HCT116 (cell line): ENCODE measurements around the gene MSRB3.

Experiments
- ELF1 ChIP-seq: IDR thresholded peaks from 2 replicates; pipeline ENCODE4 v1.6.1; 2012; ENCODE audit warnings: low read depth, borderline replicate concordance
- EZH2 ChIP-seq: fragments of 200-600 bp; sonication (generic); IDR thresholded peaks from 2 replicates; pipeline ENCODE4 v1.6.1; 2017; ENCODE audit warnings: antibody characterized with exemption, mixed run types
- POLR2AphosphoS5 ChIP-seq: IDR thresholded peaks from 2 replicates; pipeline ENCODE4 v1.6.1; 2011; ENCODE audit warnings: mild to moderate bottlenecking, low read depth, low read length, moderate library complexity
- SIN3A ChIP-seq: IDR thresholded peaks from 2 replicates; pipeline ENCODE4 v1.6.1; 2012; ENCODE audit warnings: low read depth
- TF ChIP-seq, protein P1 (sequence below): IDR thresholded peaks from 2 replicates; pipeline ENCODE4 v1.6.1; 2012; ENCODE audit warnings: low read depth
- TF ChIP-seq, protein P2 (sequence below), 3 experiments: fragments of 200-600 bp in 1 of 3; sonication (generic) in 1 of 3; IDR thresholded peaks in 2 of 3; conservative IDR thresholded peaks in 1 of 3; 2 replicates each; pipeline ENCODE4 v1.5.1; 2012 to 2017; ENCODE audit warnings: low read depth in 2 of 3, low read length in 2 of 3, antibody characterized with exemption in 1 of 3, borderline replicate concordance in 1 of 3, control low read depth in 1 of 3, mild to moderate bottlenecking in 1 of 3, mixed read lengths in 1 of 3, mixed run types in 1 of 3, moderate library complexity in 1 of 3; ENCODE audit not compliant: insufficient read depth in 1 of 3
- TF ChIP-seq, protein P3 (sequence below): IDR thresholded peaks from 2 replicates; pipeline ENCODE4 v1.6.1; 2011; ENCODE audit warnings: mild to moderate bottlenecking, low read length, moderate library complexity; ENCODE audit not compliant: insufficient replicate concordance; ENCODE audit errors: extremely low read depth

DNA sequence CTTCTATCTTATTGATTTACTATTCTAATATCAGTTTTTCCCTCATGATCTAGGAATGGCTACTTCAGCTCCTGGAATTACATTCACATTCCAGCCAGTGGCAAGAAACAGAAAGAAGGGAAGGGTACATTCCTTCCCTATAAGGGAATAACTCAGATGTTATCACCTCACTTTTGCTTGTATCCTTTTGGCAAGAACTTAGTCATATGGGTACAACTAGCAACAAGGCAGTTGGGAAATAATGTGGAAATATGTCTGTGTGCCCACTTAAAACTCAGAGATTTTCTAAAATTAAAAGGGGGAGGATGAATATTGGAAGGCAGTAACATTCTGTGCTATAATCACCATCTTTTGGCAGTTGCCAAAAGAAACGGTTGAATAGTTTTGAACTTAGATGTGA is 85.6 kb downstream of the MSRB3 start:
- TF ChIP-seq, protein P1, sequence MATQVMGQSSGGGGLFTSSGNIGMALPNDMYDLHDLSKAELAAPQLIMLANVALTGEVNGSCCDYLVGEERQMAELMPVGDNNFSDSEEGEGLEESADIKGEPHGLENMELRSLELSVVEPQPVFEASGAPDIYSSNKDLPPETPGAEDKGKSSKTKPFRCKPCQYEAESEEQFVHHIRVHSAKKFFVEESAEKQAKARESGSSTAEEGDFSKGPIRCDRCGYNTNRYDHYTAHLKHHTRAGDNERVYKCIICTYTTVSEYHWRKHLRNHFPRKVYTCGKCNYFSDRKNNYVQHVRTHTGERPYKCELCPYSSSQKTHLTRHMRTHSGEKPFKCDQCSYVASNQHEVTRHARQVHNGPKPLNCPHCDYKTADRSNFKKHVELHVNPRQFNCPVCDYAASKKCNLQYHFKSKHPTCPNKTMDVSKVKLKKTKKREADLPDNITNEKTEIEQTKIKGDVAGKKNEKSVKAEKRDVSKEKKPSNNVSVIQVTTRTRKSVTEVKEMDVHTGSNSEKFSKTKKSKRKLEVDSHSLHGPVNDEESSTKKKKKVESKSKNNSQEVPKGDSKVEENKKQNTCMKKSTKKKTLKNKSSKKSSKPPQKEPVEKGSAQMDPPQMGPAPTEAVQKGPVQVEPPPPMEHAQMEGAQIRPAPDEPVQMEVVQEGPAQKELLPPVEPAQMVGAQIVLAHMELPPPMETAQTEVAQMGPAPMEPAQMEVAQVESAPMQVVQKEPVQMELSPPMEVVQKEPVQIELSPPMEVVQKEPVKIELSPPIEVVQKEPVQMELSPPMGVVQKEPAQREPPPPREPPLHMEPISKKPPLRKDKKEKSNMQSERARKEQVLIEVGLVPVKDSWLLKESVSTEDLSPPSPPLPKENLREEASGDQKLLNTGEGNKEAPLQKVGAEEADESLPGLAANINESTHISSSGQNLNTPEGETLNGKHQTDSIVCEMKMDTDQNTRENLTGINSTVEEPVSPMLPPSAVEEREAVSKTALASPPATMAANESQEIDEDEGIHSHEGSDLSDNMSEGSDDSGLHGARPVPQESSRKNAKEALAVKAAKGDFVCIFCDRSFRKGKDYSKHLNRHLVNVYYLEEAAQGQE, result no peak
- TF ChIP-seq, protein P2, sequence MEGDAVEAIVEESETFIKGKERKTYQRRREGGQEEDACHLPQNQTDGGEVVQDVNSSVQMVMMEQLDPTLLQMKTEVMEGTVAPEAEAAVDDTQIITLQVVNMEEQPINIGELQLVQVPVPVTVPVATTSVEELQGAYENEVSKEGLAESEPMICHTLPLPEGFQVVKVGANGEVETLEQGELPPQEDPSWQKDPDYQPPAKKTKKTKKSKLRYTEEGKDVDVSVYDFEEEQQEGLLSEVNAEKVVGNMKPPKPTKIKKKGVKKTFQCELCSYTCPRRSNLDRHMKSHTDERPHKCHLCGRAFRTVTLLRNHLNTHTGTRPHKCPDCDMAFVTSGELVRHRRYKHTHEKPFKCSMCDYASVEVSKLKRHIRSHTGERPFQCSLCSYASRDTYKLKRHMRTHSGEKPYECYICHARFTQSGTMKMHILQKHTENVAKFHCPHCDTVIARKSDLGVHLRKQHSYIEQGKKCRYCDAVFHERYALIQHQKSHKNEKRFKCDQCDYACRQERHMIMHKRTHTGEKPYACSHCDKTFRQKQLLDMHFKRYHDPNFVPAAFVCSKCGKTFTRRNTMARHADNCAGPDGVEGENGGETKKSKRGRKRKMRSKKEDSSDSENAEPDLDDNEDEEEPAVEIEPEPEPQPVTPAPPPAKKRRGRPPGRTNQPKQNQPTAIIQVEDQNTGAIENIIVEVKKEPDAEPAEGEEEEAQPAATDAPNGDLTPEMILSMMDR (IDR thresholded peaks at IDR 0.05 in 2 of 3, conservative IDR thresholded peaks at IDR 0.05 in 1 of 3; ENCODE audit: borderline replicate concordance in 1 of 3, insufficient read depth in 1 of 3, low read depth in 2 of 3, low read length in 2 of 3), result no peak
- TF ChIP-seq SIN3A (no peak), EZH2 (no peak), ELF1 (no peak), POLR2AphosphoS5 (no peak)
- TF ChIP-seq, protein P3, sequence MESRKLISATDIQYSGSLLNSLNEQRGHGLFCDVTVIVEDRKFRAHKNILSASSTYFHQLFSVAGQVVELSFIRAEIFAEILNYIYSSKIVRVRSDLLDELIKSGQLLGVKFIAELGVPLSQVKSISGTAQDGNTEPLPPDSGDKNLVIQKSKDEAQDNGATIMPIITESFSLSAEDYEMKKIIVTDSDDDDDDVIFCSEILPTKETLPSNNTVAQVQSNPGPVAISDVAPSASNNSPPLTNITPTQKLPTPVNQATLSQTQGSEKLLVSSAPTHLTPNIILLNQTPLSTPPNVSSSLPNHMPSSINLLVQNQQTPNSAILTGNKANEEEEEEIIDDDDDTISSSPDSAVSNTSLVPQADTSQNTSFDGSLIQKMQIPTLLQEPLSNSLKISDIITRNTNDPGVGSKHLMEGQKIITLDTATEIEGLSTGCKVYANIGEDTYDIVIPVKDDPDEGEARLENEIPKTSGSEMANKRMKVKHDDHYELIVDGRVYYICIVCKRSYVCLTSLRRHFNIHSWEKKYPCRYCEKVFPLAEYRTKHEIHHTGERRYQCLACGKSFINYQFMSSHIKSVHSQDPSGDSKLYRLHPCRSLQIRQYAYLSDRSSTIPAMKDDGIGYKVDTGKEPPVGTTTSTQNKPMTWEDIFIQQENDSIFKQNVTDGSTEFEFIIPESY, result no peak
